Activated CD8-positive, alpha-beta memory T cell treated with anti-CD3 and anti-CD28 coated beads for 36 hours (primary cell): ENCODE measurements around the gene ITPKA. TPM values are rescaled to one million over a fixed set of nuclear protein-coding genes. Genes with fewer than 3 reads are reported as not detected.
"Not testable (repeated sequence)": the region's sequence is repeated elsewhere in the genome, so short reads cannot be mapped to it uniquely, and the experiment has no call there.

Experiments
- CTCF ChIA-PET: fragments of 350-600 bp; sonication (Branson Sonifier 250); formaldehyde crosslinking; loops from one replicate; lab custom pipeline; 2021; ENCODE audit warnings: antibody characterized with exemption; lab: Charles Lee
- POLR2A ChIA-PET: fragments of 350-600 bp; sonication (Branson Sonifier 250); formaldehyde crosslinking; loops from one replicate; lab custom pipeline; 2021; ENCODE audit warnings: antibody characterized with exemption; lab: Charles Lee
- total RNA-seq, 2 experiments: library from RNA; stranded (reverse); gene quantifications; one replicate each; pipeline ENCODE4 v1.2.3, GENCODE V29; 2021

Gene ITPKA
- total RNA-seq = under 1 TPM; 0.55 to 0.57 TPM

DNA sequence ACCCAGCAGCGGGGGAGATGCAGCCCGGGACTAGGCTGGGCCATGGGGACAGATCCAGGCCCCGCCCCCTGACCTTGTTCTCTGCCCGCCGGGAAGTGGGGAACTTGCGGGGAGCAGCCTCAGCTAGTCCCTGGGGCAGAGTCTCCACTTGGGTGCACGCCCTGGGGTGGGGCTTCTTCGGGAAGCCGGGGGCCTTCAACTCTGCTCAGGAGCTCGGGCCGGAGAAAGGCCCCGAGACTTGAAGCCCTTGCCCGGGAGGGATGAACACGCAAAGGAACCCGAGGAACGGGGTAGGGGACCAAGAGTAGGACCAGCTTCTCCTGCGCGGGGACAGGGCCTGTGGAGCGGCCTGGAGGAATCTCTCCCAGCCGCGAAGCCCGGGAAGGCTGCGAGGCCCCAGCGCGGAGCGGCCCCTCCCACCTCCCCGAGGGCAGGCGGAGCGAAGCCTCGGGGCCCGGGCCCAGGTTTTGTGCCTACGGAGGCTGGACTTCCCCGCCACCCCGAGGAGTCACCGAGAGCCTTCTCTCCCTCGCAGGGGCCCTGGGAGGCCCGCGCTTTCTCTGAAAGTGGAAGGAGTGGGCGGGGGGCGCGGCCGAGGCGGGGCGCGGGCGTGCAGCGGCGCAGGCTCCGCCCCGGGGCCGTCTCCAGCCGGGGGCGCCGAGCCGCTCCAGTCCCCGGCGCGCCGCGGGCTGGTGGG, at the start of gene ITPKA:
Gene ITPKA (plus strand): TSS at position 670 of the 697 bp plus-strand sequence. CDS start 54 bp downstream, outside the sequence.
- ChIA-PET CTCF (interaction anchor here (1.2 to 1.5 kb wide), 4 partner anchors 9 to 27 kb away, joined by 3 to 4 read pairs (median 4); no protein-coding TSS in a partner anchor), POLR2A (interaction anchor here (0.5 to 1.5 kb wide), 4 partner anchors 10 to 501 kb away, joined by 3 to 5 read pairs (median 4); partner anchors contain the start of gene RPAP1)

DNA sequence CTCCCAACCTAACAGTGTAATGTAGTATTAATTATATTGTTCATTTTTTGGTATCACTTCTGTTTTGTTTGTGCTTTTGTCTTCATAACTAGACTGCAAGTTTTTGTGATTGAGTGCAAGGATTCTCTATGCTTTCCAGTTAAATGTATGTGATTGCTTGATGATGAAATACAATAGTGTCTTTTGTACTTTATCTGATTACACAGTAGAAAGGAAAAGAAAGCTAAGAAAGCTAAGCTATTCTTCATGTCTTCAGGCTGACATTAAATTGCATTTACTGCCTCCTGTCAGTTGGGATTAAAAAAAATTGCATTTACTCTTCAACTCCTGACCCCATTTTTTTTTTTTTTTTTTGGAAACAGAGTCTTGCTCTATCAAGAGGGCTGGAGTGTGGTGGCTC, 48.3 kb upstream of the ITPKA start:
- POLR2A ChIA-PET = no interaction called here
- CTCF ChIA-PET = interaction anchor here (0.7 to 1.0 kb wide), 3 partner anchors 30 to 713 kb away, joined by 3 to 4 read pairs (median 3); no protein-coding TSS in a partner anchor

DNA sequence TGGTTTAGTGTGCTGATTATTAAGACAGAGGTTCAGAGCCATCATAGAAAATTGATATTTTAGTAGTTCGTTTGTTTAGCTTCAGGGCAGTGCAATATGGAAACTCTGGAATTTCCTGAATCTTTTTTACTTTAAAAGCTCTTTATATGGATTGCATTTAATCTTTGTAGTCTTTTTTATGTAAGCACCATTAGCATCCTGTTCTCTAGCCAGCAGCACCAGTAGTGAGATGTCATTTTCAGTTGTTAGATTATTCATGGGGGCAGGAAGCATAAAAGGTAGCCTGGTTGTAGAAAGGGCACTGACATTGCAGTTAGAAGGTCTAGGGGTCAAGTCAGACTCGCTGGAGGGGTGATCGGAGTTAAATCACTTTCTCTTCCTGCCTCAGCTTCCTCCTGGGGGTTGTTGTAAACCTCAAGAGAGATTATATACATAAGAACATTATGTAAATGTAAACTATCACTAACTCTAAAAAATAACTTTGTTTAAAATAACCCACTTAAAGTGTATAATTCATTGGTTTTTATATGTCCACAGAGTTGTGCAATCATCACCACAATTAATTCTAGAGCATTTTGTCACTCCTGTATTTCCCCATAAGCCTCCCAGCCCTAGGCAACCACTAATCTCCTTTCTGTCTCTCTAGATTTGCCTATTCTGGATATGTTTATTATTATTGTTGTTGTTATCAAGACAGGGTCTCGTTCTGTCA, 31.4 kb upstream of the ITPKA start:
- ChIA-PET POLR2A (no interaction called here), CTCF (interaction anchor here (0.6 kb wide), 1 partner anchor 69 kb away, joined by 6 read pairs; no protein-coding TSS in a partner anchor)

DNA sequence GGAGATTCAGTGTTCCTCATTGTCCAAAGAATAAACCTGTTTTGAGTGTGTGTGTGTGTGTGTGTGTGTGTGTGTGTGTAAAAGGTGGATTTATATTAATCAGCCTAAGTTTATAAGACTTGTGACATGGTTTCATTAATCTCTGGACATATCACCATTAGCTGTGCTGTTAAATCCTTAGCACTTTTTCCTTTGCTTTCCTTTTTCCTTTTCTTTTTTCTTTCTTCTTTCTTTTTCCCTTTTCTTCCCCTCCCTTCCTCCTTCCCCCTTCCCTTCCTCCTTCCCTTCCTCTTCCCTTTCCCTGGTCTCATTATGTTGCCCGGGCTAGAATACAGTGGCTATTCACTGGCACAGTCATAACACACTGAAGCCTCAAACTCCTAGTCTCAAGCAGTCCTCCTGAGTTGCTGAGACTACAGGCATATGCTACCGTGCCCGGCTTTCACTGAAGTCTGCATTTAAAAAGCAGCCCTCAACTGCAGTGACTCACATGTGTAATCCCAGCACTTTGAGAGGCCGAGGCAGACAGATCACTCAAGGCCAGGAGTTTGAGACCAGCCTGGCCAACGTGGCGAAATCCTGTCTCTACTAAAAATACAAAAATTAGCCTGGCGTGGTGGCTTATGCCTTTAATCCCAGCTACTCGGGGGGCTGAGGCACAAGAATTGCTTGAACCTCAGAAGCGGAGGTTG, 28.6 kb upstream of the ITPKA start:
- ChIA-PET CTCF (interaction anchor here (0.8 to 2.9 kb wide), 14 partner anchors 11 to 346 kb away, joined by 3 to 14 read pairs (median 4); partner anchors contain the start of genes RPAP1 and TYRO3), POLR2A (interaction anchor here (0.6 to 1.1 kb wide), 2 partner anchors 29 to 147 kb away, joined by 3 to 7 read pairs; partner anchors contain the start of gene ITPKA)

DNA sequence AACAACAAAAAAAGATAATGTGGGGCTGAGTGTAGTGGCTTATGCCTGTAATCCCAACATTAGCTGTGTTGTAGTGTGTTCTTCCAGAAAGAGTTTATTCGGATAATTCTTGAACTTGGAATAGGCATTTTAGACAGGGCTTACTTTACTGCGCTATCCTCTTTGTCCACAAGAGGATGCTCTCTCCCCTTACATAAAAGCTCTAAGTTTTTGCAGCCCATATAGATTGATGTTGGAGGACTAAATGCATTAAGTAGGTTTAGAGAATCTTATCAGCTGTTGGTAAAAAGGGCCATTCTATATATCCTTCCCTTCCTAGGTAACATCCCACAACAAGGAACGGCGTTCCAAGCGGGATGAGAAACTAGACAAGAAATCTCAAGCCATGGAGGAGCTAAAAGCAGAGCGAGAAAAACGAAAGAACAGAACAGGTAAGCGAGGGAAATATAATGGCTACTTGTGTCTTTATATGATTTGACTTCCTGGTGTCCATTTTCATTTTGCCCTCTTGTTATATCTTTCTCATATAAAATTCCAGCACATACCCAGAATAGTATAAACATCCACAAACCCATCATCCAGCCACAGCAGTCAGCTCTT, 27.8 kb upstream of the ITPKA start:
- ChIA-PET CTCF (interaction anchor here (0.8 to 2.9 kb wide), 20 partner anchors 8 to 345 kb away, joined by 3 to 14 read pairs (median 4); partner anchors contain the start of genes ITPKA, RPAP1 and TYRO3), POLR2A (interaction anchor here (0.6 to 1.1 kb wide), 4 partner anchors 28 to 147 kb away, joined by 3 to 7 read pairs (median 6); partner anchors contain the start of gene ITPKA)

DNA sequence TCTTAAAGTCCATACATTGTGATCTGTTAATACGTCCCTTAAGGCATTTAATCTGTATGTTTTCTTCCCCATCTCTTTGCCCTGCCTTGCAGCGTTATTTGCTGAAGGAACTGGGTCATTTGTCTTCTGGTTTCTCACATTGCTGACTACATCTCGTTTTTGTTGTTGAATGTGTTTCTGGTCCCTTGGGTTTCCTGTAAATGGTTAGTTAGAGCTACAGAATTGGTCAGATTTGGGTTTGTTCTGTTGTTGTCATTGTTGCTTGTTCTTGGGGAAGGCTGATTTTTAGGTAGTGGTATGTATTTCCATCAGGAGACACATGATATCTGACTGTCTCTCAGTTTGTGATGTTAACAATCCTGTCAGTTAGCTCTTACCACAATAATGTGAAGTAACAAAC, 27.0 kb upstream of the ITPKA start:
- ChIA-PET CTCF (interaction anchor here (0.8 to 2.9 kb wide), 10 partner anchors 7 to 344 kb away, joined by 3 to 14 read pairs (median 4); partner anchors contain the start of gene ITPKA), POLR2A (interaction anchor here (0.6 to 1.1 kb wide), 2 partner anchors 67 to 74 kb away, joined by 5 to 6 read pairs; no protein-coding TSS in a partner anchor)

DNA sequence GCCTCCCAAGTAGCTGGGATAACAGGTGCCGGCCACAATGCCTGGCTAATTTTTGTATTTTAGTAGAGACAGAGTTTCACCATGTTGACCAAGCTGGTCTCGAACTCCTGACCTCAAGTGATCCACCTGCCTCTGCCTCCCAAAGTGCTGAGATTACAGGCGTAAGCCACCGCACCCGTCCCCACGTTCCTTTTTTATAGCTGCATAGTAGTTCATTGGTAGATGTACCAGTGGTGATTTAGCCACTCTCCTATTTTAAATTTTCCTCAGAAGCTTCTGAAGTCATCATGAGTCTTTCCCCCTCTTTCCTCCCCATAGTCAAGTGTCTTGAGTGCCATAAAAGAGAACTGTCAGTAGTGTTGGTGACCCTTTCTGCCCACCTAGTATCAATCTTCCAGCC, 24.0 kb upstream of the ITPKA start:
- CTCF ChIA-PET = interaction anchor here (0.5 to 1.2 kb wide), 2 partner anchors 10 to 174 kb away, joined by 3 read pairs; no protein-coding TSS in a partner anchor

DNA sequence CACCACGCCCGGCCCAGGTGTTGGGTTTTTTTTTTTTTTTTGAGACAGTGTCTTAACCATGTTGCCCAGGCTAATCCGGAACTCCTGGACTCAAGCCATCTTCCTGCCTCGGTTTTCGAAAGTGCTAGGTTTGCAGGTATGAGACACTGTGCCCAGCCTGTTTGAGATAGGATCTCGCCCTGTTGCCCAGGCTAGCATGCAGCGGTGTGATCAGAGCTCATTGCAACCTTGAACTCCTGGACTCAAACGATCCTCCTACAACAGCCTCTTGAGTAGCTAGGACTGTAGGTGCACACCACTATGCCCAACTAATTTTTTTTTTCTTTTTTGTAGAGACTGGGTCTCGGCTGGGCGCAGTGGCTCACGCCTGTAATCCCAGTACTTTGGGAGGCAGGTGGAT, 20.3 kb upstream of the ITPKA start:
- ChIA-PET CTCF (interaction anchor here (0.6 kb wide), 1 partner anchor 73 kb away, joined by 3 read pairs; no protein-coding TSS in a partner anchor), POLR2A (no interaction called here)

More for the DNA sequence above, 24.0 kb upstream of the ITPKA start:
- POLR2A ChIA-PET = not testable (repeated sequence)

DNA sequence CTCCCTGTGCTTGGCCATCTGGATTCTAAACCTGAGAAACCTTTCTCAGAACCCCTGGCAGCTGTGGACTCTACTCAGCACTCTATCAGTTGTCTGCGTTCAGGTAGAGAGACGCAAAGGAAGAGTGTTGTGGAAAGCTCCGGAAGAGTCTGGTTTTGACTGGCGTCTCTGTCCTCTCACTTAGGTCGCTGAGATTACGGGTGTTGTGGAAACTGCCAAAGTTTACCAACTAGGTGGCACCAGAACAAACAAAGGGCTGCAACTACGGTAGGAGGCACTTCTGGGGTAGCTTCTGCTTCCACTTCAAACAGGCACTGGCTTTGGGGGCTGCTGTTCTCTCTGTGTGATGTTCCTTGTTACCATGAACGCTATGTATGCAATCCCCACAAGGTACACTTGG, 19.2 kb upstream of the ITPKA start:
- CTCF ChIA-PET = interaction anchor here (1.0 kb wide), 1 partner anchor 8 kb away, joined by 4 read pairs; no protein-coding TSS in a partner anchor
- POLR2A ChIA-PET = no interaction called here

DNA sequence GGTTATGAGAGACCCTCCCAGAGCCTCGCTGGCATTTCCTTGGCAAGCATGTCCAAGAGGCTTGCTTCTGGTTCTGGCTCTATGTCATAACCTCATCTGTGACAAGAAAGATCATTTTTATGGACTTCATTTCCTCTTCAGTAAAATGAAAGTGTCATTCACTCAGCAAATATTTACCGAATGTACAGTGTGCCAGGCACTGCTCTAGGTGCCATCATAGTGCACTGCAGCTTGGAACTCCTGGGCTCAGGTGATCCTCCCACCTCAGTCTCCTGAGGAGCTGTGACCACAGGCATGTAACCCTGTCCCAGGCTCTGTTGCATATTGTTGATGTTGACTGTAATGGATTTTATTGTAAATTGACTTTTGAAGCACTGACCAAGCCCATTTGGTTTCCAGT, 18.7 kb upstream of the ITPKA start:
- ChIA-PET CTCF (no interaction called here), POLR2A (no interaction called here)

DNA sequence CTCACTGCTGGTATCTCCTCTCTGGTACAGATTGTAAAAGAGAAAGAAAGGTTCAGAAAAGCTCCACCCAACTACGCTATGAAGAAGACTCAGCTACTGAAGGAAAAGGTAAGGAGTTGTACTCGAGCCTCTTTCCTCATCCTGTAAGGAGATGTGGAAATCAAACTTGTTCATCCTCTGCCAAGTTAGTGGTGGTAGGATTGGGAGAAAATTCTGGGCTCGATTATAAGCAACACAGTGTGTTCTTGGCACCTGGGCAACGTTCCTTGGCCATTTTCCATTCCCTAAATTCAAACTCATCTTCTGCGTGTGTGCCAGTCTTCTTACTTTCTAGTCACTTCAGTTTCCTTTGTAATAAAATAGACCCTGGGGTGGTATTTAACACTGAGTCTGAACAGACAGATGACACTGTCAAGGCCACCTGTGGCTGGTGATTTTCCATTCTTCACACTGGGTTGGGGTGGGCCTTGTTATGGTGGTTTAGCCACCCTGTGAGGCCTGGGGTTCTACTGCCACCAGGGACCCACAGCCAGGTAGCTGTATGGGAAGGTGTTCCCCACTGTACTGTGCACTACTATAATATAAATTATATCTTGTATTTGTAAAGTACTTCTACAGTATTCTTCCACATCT, 17.1 kb upstream of the ITPKA start:
- POLR2A ChIA-PET = no interaction called here
- CTCF ChIA-PET = interaction anchor here (1.2 kb wide), 1 partner anchor 31 kb away, joined by 3 read pairs; no protein-coding TSS in a partner anchor

DNA sequence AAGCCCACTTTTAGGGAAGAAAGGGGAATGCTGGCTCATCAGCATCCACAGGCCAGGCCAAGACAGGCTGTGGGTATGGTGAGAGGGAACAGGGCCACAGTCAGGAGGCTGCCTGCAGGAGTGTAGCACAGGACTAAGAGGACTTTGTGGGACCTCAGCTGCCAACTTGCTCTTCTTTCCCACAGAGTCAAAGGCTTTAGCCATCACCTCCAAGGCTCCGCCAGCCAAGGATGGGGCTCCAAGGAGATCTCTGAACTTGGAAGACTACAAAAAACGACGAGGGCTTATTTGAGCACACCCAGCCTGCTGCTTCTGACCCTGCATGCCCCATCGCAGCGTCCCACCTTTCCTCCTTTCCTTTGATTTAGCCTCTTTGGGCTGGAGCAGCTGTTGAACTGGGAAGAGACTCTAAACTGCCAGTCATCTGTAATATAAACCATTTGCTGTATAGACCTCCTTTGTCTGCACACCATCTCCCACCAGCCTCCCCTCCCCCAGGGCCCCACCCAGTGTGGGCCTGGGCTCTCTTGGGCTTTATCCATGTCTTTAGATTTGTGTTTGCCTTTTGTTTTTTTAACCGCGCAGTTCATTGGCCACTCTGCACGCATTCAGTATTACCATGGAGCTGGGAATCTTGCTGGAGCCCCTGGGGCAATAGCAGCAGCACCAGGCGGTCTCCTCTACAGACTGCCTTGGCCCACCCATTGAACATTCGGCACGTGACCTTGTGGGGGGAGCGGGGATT, 13.1 kb upstream of the ITPKA start:
- POLR2A ChIA-PET = no interaction called here
- CTCF ChIA-PET = interaction anchor here (0.6 kb wide), 1 partner anchor 593 kb away, joined by 3 read pairs; no protein-coding TSS in a partner anchor

DNA sequence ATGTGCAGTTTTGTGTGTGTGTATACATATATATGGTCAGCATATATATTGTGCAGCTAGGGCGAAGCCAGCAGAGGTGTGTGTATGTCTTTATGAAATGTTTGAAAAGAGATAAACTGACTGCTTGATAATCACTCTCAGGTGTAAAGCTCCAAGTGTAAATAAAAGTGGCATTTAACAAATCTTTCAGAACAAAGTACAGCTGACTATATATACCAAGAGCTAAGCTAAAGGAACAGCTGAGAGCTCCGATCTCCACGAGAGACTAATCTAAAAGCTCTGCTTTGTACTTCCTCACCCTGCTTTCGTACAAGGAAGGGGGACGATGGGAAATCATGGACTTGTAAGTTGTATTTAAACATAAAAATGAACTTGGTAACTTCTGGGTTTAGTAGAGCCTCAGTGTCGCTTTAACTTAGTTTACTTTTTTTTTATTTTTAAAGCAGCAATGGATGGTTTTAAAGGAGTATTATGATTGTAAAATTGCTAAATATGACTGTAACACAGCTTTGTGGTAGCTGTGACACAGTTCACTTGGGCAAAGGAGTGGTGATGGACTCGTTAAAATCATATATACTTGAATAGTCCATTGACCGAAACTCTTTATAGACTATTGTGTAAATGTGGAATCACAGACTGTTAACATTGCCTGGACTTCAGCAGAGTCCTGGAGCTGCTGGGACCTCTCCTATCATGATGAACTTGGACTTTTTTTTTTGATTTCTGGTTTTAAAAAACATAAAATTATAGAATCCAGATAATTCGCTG, 11.4 kb upstream of the ITPKA start:
- ChIA-PET CTCF (interaction anchor here (1.1 to 1.6 kb wide), 3 partner anchors 11 to 17 kb away, joined by 3 to 4 read pairs (median 3); partner anchors contain the start of gene ITPKA), POLR2A (interaction anchor here (1.8 kb wide), 1 partner anchor 11 kb away, joined by 4 read pairs; the partner anchor contains the start of gene ITPKA)

DNA sequence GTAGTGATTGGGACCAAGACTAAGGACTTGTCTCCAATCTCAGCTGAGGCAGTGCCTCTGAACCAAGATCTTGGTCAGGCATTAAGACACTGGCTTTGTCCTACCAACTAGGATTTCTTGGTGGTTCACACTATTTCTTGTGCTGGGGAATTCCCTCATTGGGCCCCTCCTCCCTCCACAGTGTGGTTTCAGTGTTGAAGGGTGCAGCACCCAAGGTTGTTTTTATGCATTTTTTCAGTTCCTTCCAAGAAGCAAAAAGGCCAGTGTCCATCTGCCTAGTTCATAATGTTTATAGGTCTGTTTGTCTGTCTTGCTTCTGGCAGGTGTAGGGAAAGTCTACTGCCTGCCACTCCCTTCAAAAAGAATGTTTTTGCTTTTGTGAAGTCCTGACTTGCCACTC, 10.6 kb upstream of the ITPKA start:
- CTCF ChIA-PET = interaction anchor here (1.6 kb wide), 1 partner anchor 17 kb away, joined by 4 read pairs; no protein-coding TSS in a partner anchor
- POLR2A ChIA-PET = interaction anchor here (1.8 kb wide), 1 partner anchor 10 kb away, joined by 4 read pairs; the partner anchor contains the start of gene ITPKA

DNA sequence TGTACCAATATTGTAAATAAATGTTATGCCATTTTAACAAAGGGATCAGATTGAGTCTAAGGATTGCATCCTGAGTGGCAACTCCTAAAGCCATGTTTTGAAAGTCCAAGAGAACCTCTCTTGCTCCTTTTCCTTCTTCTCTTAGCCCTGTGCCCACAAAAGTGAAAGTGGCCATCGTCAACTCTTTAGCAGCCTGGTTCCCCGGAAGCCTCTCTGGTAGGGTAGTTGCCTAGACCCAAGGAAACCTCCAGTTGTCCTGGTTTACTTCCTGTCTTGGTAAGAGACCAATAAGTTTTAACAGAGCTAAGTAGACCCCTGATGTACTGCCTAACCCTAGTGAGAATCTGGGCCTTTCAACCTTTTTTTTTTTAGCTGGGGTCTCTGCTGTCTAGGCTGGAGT, 10.2 kb upstream of the ITPKA start:
- CTCF ChIA-PET = interaction anchor here (2.2 kb wide), 1 partner anchor 17 kb away, joined by 10 read pairs; no protein-coding TSS in a partner anchor

More for the DNA sequence above, 10.2 kb upstream of the ITPKA start:
- POLR2A ChIA-PET = interaction anchor here (1.8 kb wide), 1 partner anchor 10 kb away, joined by 4 read pairs; the partner anchor contains the start of gene ITPKA
